Thyroid gland (tissue), 4 donors: ENCODE measurements around the gene ETFDH.
"Not testable (repeated sequence)": the region's sequence is repeated elsewhere in the genome, so short reads cannot be mapped to it uniquely, and the experiment has no call there.

Experiments
- CTCF ChIP-seq, 6 experiments: fragments of 200-600 bp in 3 of 6; fragments of 450-650 bp in 3 of 6; sonication (generic) in 3 of 6; IDR thresholded peaks; one replicate each; pipeline ENCODE4 v1.5.1; 2016 to 2019; ENCODE audit warnings: antibody characterized with exemption in 6 of 6, mild to moderate bottlenecking in 2 of 6, inconsistent platforms in 1 of 6, moderate library complexity in 1 of 6
- POLR2A ChIP-seq, 2 donors: fragments of 450-650 bp; IDR thresholded peaks; one replicate each; pipeline ENCODE4 v1.6.1; 2017; ENCODE audit warnings: antibody characterized with exemption in 2 of 2, mild to moderate bottlenecking in 2 of 2, moderate library complexity in 1 of 2

- not testable (repeated sequence) for TF ChIP-seq CTCF, POLR2A (IDR thresholded peaks at IDR 0.05)
Measured at GRCh38 chr4:158663707-158664625, 8.1 kb upstream of the ETFDH start.
